Thoracic aorta (tissue), 2 donors: ENCODE data around the gene SAMD10. TPM values are rescaled to one million over a fixed set of nuclear protein-coding genes. Genes with fewer than 3 reads are reported as not detected.

Experiments
- ATAC-seq: fragments of 150-250 bp; one replicate; pipeline ENCODE4 v1.8.0; 2017; ENCODE audit warnings: low read depth; ENCODE audit not compliant: insufficient number of reproducible peaks, low FRiP score
- DNase-seq: peaks from one replicate; pipeline ENCODE4 v3.0.0-alpha.2; 2020; ENCODE audit warnings: low spot score
- H3K27ac ChIP-seq, 2 donors: fragments of 200-600 bp; sonication (generic); 1 replicate in 1 of 2; 2 replicates in 1 of 2; pipeline ENCODE4 v1.5.1; 2016; ENCODE audit warnings: mild to moderate bottlenecking in 2 of 2, moderate library complexity in 2 of 2
- H3K27me3 ChIP-seq: fragments of 200-600 bp; sonication (generic); replicated peaks from 2 replicates; pipeline ENCODE4 v1.6.0; 2016; ENCODE audit warnings: mild to moderate bottlenecking; ENCODE audit not compliant: insufficient read depth
- H3K36me3 ChIP-seq: fragments of 200-600 bp; sonication (generic); one replicate; pipeline ENCODE4 v1.5.1; 2016
- H3K4me1 ChIP-seq, 2 donors: fragments of 200-600 bp; sonication (generic); 1 replicate in 1 of 2; 2 replicates in 1 of 2; pipeline versions ENCODE4 v1.5.1 to v1.6.0; 2016; ENCODE audit warnings: low read depth in 2 of 2, mild to moderate bottlenecking in 1 of 2; ENCODE audit not compliant: control insufficient read depth in 1 of 2
- H3K4me3 ChIP-seq: fragments of 200-600 bp; sonication (generic); 2 replicates; pipeline ENCODE4 v1.5.1; 2016; ENCODE audit warnings: mild to moderate bottlenecking
- H3K9me3 ChIP-seq: fragments of 200-600 bp; sonication (generic); 2 replicates; pipeline ENCODE4 v1.5.1; 2016
- total RNA-seq, 2 donors: library from RNA; depleted of rRNA; stranded (reverse); fragments of >200 nt; gene quantifications; one replicate each; pipeline versions ENCODE4 v1.1.0 to v1.2.3, GENCODE V29; 2016
- TF ChIP-seq, protein P1 (sequence below): fragments of 200-600 bp; sonication (generic); IDR thresholded peaks from one replicate; pipeline ENCODE4 v1.5.1; 2019; ENCODE audit warnings: antibody characterized with exemption

SAMD10 gene
- total RNA-seq, 2 donors from 2014 or later, result 0.78 to 3.0 TPM

GRCh38 chr20:63924241-63924640 is 55.2 kb downstream of the SAMD10 start:
- Histone ChIP-seq H3K4me3 (no peak overlapping the region), H3K36me3 (peaks cover 14% of the 10 kb centered on the region), H3K4me1 (peaks cover 0 to 8% of the 10 kb centered on the region in 2 donors), H3K27me3 (no peaks in the 10 kb centered on the region), H3K9me3 (no peaks in the 10 kb centered on the region), H3K27ac (no peak overlapping the region)
- no peak for ATAC-seq
- no peak for DNase-seq
- TF ChIP-seq, protein P1, sequence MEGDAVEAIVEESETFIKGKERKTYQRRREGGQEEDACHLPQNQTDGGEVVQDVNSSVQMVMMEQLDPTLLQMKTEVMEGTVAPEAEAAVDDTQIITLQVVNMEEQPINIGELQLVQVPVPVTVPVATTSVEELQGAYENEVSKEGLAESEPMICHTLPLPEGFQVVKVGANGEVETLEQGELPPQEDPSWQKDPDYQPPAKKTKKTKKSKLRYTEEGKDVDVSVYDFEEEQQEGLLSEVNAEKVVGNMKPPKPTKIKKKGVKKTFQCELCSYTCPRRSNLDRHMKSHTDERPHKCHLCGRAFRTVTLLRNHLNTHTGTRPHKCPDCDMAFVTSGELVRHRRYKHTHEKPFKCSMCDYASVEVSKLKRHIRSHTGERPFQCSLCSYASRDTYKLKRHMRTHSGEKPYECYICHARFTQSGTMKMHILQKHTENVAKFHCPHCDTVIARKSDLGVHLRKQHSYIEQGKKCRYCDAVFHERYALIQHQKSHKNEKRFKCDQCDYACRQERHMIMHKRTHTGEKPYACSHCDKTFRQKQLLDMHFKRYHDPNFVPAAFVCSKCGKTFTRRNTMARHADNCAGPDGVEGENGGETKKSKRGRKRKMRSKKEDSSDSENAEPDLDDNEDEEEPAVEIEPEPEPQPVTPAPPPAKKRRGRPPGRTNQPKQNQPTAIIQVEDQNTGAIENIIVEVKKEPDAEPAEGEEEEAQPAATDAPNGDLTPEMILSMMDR, result no peak

Other genes starting within 250 kb of the SAMD10 start
- gene LIME1, start 243.0 kb downstream of the SAMD10 start, total RNA-seq, result 10 to 100 TPM; 15.6 to 26.5 TPM
- gene SLC2A4RG, start 239.9 kb downstream of the SAMD10 start, total RNA-seq, result 100 to 1,000 TPM in 1 of 2 donors, 10 to 100 TPM in 1; 36.2 to 103 TPM
- 1 to 10 TPM; 9.3 to 9.9 TPM for gene ZBTB46, start 148.4 kb downstream of the SAMD10 start, total RNA-seq
- not detected for gene ABHD16B, start 118.1 kb downstream of the SAMD10 start, total RNA-seq
- gene TPD52L2, start 114.4 kb downstream of the SAMD10 start, total RNA-seq, result 100 to 1,000 TPM; 106 to 159 TPM
- 10 to 100 TPM; 48.5 to 61.2 TPM for gene DNAJC5, start 84.5 kb downstream of the SAMD10 start, total RNA-seq
- gene UCKL1, start 23.2 kb downstream of the SAMD10 start, total RNA-seq, result 10 to 100 TPM; 27.3 to 40.5 TPM
- gene ZNF512B, start 9.7 kb downstream of the SAMD10 start, total RNA-seq, result 10 to 100 TPM; 10.2 to 13.8 TPM
- gene PRPF6, start 1.5 kb upstream of the SAMD10 start, total RNA-seq, result 10 to 100 TPM; 51.9 to 52.9 TPM
- gene C20orf204, start 56.5 kb upstream of the SAMD10 start, total RNA-seq, result 1 to 10 TPM in 1 of 2 donors, under 1 TPM in 1; 0.81 to 3.2 TPM
- gene SOX18, start 70.0 kb upstream of the SAMD10 start, total RNA-seq, result 10 to 100 TPM in 1 of 2 donors, 1 to 10 TPM in 1; 4.2 to 15.3 TPM
- 10 to 100 TPM; 30.1 to 48.6 TPM for gene TCEA2, start 83.6 kb upstream of the SAMD10 start, total RNA-seq
- 10 to 100 TPM; 20.6 to 41.2 TPM for gene RGS19, start 99.9 kb upstream of the SAMD10 start, total RNA-seq
- 1 to 10 TPM; 1.1 to 3.2 TPM for gene OPRL1, start 100.4 kb upstream of the SAMD10 start, total RNA-seq
- gene LKAAEAR1, start 104.8 kb upstream of the SAMD10 start, total RNA-seq, result not detected
- gene NPBWR2, start 127.9 kb upstream of the SAMD10 start, total RNA-seq, result not detected
- gene MYT1, start 184.8 kb upstream of the SAMD10 start, total RNA-seq, result not detected